ENCODE results near the gene KCNAB2. TPM values are rescaled to one million over a fixed set of nuclear protein-coding genes. Genes with fewer than 3 reads are reported as not detected.
"Not testable (repeated sequence)": the region's sequence is repeated elsewhere in the genome, so short reads cannot be mapped to it uniquely, and the experiment has no call there.

Gene KCNAB2
- total RNA-seq, 2 experiments from 2014 or later: 192 to 200 TPM

DNA sequence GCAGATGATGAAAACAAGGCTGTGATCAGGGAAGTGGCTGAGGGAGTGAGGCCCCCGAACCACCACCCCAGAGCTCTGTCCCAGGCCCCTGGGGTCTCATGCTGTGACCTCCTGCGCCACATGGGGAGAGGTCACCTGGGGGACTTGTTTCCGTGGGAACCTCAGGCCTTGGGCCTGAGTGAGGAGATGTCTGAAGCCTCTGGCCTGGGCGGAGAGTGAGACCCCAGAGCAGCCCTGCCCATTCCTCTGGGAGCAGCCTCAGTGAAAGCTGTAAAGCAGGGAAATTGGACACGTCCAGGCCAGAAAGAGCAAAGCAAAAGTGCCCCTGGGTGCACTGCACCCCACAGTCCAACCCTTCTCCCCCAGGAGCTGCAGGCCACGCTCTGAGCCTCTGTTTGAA, 37.0 kb upstream of the KCNAB2 start:
- ChIA-PET POLR2A (no interaction called here), CTCF (interaction anchor here (0.8 kb wide), 1 partner anchor 236 kb away, joined by 3 read pairs; no protein-coding TSS in a partner anchor)

- CTCF ChIA-PET: interaction anchor here (0.8 to 0.9 kb wide), 2 partner anchors 235 to 473 kb away, joined by 3 read pairs; no protein-coding TSS in a partner anchor
- POLR2A ChIA-PET: no interaction called here
Measured at GRCh38 chr1:6009120-6010040, 36.3 kb upstream of the KCNAB2 start.

GRCh38 chr1:6010554-6010953, 35.1 kb upstream of the KCNAB2 start:
- POLR2A ChIA-PET: no interaction called here
- CTCF ChIA-PET: interaction anchor here (0.9 kb wide), 1 partner anchor 474 kb away, joined by 3 read pairs; no protein-coding TSS in a partner anchor

DNA sequence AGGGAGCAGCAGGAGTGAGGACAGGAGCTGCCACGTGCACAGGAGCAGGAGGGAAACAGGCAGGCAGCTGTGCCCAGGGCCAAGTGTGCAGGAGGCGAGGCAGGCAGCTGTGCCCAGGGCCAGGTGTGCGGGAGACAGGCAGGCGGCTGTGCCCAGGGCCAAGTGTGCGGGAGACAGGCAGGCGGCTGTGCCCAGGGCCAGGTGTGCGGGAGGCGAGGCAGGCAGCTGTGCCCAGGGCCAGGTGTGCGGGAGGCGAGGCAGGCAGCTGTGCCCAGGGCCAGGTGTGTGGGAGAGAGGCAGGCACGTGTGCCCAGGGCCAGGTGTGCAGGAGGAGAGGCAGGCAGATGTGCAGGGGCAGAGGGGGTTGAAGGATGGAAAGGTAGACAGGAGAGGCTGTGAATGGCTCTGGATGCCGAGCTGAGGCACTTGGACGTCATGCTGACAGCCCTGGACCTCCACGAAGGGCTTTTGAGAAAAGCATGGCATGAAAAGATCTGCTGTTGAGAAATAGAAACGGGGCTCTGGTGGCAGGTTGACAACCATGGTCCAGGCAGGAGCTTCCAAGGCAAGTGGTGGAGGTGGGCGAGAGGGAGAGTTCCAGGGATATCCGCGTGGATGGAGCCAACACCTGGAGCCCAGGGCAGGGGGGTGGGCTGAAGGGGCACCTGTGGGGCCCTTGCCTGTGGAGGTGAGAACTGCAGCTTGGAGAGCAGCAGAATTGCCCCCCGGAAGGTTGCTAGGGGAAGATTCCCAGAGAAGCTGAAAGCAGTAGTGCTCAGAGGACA, 34.3 kb upstream of the KCNAB2 start:
- ChIA-PET CTCF (no interaction called here), POLR2A (no interaction called here)

DNA sequence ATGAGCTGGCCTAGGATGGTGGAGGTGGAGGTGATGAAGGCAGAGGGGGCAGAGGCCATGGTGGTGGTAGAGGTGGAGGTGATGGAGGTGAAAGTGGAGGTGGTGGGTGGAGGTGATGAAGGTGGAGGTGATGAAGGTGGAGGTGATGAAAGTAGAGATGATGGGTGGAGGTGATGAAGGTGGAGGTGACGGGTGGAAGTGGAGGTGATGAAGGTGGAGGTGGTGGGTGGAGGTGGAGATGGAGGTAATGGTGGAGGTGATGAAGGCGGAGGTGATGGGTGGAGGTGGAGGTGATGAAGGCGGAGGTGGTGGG, 33.8 kb upstream of the KCNAB2 start:
- ChIA-PET CTCF (no interaction called here), POLR2A (no interaction called here)

GRCh38 chr1:6012529-6013318, 33.0 kb upstream of the KCNAB2 start:
- POLR2A ChIA-PET: no interaction called here
- CTCF ChIA-PET: no interaction called here

- ChIA-PET CTCF (no interaction called here), POLR2A (no interaction called here)
Measured at GRCh38 chr1:6013491-6013890, 32.2 kb upstream of the KCNAB2 start.

GRCh38 chr1:6014130-6014999, 31.3 kb upstream of the KCNAB2 start:
- ChIA-PET CTCF (no interaction called here), POLR2A (no interaction called here)

GRCh38 chr1:6016191-6016865, 29.4 kb upstream of the KCNAB2 start:
- CTCF ChIA-PET: interaction anchor here (0.8 to 1.3 kb wide), 2 partner anchors 9 to 18 kb away, joined by 3 to 4 read pairs; no protein-coding TSS in a partner anchor
- POLR2A ChIA-PET: no interaction called here

DNA sequence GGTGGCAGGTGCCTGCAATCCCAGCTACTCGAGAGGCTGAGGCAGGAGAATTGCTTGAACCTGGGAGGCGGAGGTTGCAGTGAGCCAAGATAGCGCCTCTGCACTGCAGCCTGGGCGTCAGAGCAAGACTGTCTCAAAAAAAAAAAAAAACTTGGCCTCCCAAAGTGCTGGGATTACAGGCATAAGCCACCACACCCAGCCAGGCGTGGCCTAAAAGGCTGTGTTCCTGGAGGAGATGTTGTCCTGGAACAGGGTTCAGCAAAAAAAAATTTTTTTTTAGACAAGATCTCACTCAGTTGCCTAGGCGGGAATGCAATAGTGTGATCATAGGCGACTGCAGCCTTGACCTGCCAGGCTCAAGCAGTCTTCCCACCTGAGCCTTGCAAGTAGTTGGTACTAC, 28.0 kb upstream of the KCNAB2 start:
- POLR2A ChIA-PET: not testable (repeated sequence)
- CTCF ChIA-PET: interaction anchor here (1.3 kb wide), 1 partner anchor 20 kb away, joined by 3 read pairs; no protein-coding TSS in a partner anchor

- ChIA-PET CTCF (no interaction called here), POLR2A (no interaction called here)
Measured at GRCh38 chr1:6019166-6019845, 26.4 kb upstream of the KCNAB2 start.

- ChIA-PET POLR2A (no interaction called here), CTCF (no interaction called here)
Measured at GRCh38 chr1:6022193-6022592, 23.5 kb upstream of the KCNAB2 start.

DNA sequence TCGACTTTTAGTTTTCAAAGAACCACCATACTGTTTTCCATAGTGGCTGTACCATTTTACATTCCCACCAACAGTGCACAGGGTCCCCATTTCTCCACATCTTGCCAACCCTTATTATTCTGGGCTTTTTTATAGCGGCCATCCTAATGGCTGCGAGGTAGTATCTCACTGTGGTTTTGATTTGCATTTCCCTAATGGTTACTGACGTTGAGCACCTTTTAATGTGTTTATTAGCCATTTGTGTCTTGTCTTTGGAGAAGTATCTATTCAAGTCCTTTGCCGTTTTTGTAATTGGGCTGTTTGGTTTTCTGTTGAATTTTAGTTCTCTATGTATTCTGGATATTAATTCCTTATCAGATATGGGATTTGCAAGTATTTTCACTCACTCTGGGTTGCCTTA, 22.3 kb upstream of the KCNAB2 start:
- POLR2A ChIA-PET: no interaction called here
- CTCF ChIA-PET: no interaction called here

GRCh38 chr1:6024376-6024775, 21.3 kb upstream of the KCNAB2 start:
- POLR2A ChIA-PET: interaction anchor here (5.3 kb wide), 1 partner anchor 31 kb away, joined by 56 read pairs; the partner anchor contains the start of gene NPHP4
- CTCF ChIA-PET: interaction anchor here (4.0 kb wide), 1 partner anchor 30 kb away, joined by 22 read pairs; no protein-coding TSS in a partner anchor

DNA sequence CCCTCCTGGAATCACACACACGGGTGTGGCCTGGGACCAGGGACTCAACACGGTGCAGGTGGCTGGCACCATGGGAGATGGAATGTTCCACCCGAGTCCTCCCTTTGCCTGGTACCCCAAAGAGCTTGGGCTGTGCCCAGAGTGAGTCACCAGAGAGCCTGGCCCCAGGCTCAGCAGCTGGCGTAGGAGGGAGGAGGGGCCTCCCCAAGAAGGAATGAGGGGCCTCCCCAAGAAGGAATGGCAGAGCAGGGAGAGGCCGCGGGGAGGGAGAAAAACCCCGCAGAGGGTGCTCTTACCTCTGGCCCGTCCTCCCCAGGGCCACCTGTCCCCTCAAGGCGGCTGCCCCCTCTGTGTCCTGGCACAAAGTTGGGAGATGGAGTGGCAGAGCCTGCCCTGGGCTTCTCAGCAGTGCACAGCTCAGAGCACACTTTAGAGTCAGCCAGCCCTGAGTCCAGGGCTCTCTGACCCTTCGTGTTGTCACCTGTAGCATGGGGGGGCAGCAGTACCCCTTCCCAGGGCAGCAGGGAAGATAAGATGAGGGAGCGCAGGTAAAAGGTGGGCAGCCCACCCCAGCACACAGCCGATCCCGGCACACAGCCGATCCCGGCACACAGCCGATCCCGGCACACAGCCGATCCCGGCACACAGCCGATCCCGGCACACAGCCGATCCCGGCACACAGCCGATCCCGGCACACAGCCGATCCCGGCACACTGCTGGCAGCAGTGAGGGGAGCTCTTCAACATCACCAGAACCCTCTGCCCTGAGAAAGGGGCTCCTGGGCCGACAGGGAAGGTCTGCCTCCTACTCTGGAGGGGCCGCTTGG, 20.2 kb upstream of the KCNAB2 start:
- CTCF ChIA-PET: interaction anchor here (1.1 to 4.0 kb wide), 2 partner anchors 9 to 31 kb away, joined by 4 to 22 read pairs; no protein-coding TSS in a partner anchor
- POLR2A ChIA-PET: interaction anchor here (1.2 to 5.3 kb wide), 2 partner anchors 32 to 199 kb away, joined by 3 to 56 read pairs; partner anchors contain the start of gene NPHP4

- CTCF ChIA-PET: interaction anchor here (0.6 to 4.0 kb wide), 3 partner anchors 32 to 1244 kb away, joined by 3 to 22 read pairs (median 4); no protein-coding TSS in a partner anchor
- POLR2A ChIA-PET: interaction anchor here (1.2 to 5.3 kb wide), 2 partner anchors 33 to 200 kb away, joined by 3 to 56 read pairs; partner anchors contain the start of gene NPHP4
Measured at GRCh38 chr1:6026095-6026809, 19.4 kb upstream of the KCNAB2 start.

Data from activated CD8-positive, alpha-beta memory T cell treated with anti-CD3 and anti-CD28 coated beads for 36 hours (primary cell).